AG04449 (cell line): ENCODE results near the gene SRCAP.

Source experiments
- CTCF ChIA-PET: fragments of 350-600 bp; formaldehyde crosslinking; extraction: SDS; loops from one replicate; lab custom pipeline; 2021; ENCODE audit warnings: antibody characterized with exemption; lab: Yijun Ruan, JAX
- POLR2A ChIA-PET: fragments of 400-600, 350-600 bp; formaldehyde crosslinking; extraction: SDS; loops from one replicate; lab custom pipeline; 2020; ENCODE audit warnings: antibody characterized with exemption, inconsistent platforms; lab: Yijun Ruan, JAX
- DNase-seq: peaks from one replicate; pipeline ENCODE4 v3.0.0-alpha.2; 2010; ENCODE audit warnings: low read depth, low spot score
- H3K4me3 ChIP-seq: 2 replicates; pipeline ENCODE4 v1.5.1; 2011; ENCODE audit warnings: low read depth, mild to moderate bottlenecking, control low read depth, low read length
- CTCF ChIP-seq: IDR thresholded peaks from one replicate; pipeline ENCODE4 v1.5.1; 2011; ENCODE audit warnings: mild to moderate bottlenecking, moderate library complexity, low read length, control low read depth, inconsistent platforms; ENCODE audit not compliant: insufficient read depth; ENCODE audit errors: missing control alignments

SRCAP gene

GRCh38 chr16:30753596-30753995 is 54.6 kb downstream of the SRCAP start:
- DNase-seq = no peak
- POLR2A ChIA-PET = no interaction called here
- CTCF ChIA-PET = no interaction called here
- no peak overlapping the region for H3K4me3 ChIP-seq
- no peak for TF ChIP-seq CTCF

- POLR2A ChIA-PET = no interaction called here
- H3K4me3 ChIP-seq = no peak overlapping the region
- no peak for DNase-seq
- TF ChIP-seq CTCF = no peak
- CTCF ChIA-PET = no interaction called here
Observed at GRCh38 chr16:30755955-30756780, 57.2 kb downstream of the SRCAP start.

- ChIA-PET POLR2A (no interaction called here), CTCF (no interaction called here)
- no peak for TF ChIP-seq CTCF
Observed at GRCh38 chr16:30756781-30757100, 57.8 kb downstream of the SRCAP start.

GRCh38 chr16:30757316-30757715 is 58.3 kb downstream of the SRCAP start:
- no peak for DNase-seq
- ChIA-PET CTCF (no interaction called here), POLR2A (interaction anchor here (0.9 kb wide), 1 partner anchor 9 kb away, joined by 4 read pairs; the partner anchor contains the start of gene PHKG2)
- no peak overlapping the region for H3K4me3 ChIP-seq
- TF ChIP-seq CTCF = no peak

More at GRCh38 chr16:30756781-30757100, 57.8 kb downstream of the SRCAP start:
- no peak for DNase-seq
- H3K4me3 ChIP-seq = no peak overlapping the region

- CTCF ChIA-PET = interaction anchor here (1.0 kb wide), 2 partner anchors 10 to 55 kb away, joined by 3 read pairs; no protein-coding TSS in a partner anchor
- DNase-seq = no peak
- H3K4me3 ChIP-seq = no peak overlapping the region
- POLR2A ChIA-PET = interaction anchor here (2.0 kb wide), 1 partner anchor 16 kb away, joined by 8 read pairs; no protein-coding TSS in a partner anchor
- TF ChIP-seq CTCF = no peak
Observed at GRCh38 chr16:30758988-30759491, 60.1 kb downstream of the SRCAP start.

- ChIA-PET CTCF (no interaction called here), POLR2A (interaction anchor here (1.4 to 2.0 kb wide), 2 partner anchors 12 to 15 kb away, joined by 8 to 9 read pairs; partner anchors contain the start of gene PHKG2)
- no peak overlapping the region for H3K4me3 ChIP-seq
- TF ChIP-seq CTCF = no peak
- no peak for DNase-seq
Observed at GRCh38 chr16:30760001-30760559, 61.1 kb downstream of the SRCAP start.
